HL-60/S4 (cell line): ENCODE data around the gene TFB1M.
"Not testable (repeated sequence)": the region's sequence is repeated elsewhere in the genome, so short reads cannot be mapped to it uniquely, and the experiment has no call there.

Source experiments
- in situ Hi-C: fragments of 300-500 bp; cut with MboI; formaldehyde crosslinking; loops from 2 replicates; pipeline ENCODE4 v1.14.3; 2022; ENCODE audit warnings: low sequenced_read_pairs

TFB1M gene

GRCh38 chr6:155306958-155307357, 7.3 kb downstream of the TFB1M start:
- in situ Hi-C loops, result no loop called here

- in situ Hi-C loops, result no loop called here
These were observed 10.9 kb downstream of the TFB1M start for GRCh38 chr6:155303361-155303870.

- in situ Hi-C loops, result no loop called here
These were observed 12.4 kb downstream of the TFB1M start for GRCh38 chr6:155301867-155302266.

- in situ Hi-C loops, result no loop called here
These were observed 16.6 kb downstream of the TFB1M start for GRCh38 chr6:155297669-155298068.

- in situ Hi-C loops, result no loop called here
These were observed 21.6 kb downstream of the TFB1M start for GRCh38 chr6:155292711-155293110.

GRCh38 chr6:155291291-155291690, 23.0 kb downstream of the TFB1M start:
- in situ Hi-C loops, result no loop called here

- in situ Hi-C loops, result no loop called here
These were observed 23.8 kb downstream of the TFB1M start for GRCh38 chr6:155290491-155290890.

GRCh38 chr6:155287762-155288161, 26.5 kb downstream of the TFB1M start:
- in situ Hi-C loops, result no loop called here

GRCh38 chr6:155284775-155285174, 29.5 kb downstream of the TFB1M start:
- in situ Hi-C loops, result no loop called here

- in situ Hi-C loops, result no loop called here
These were observed 35.8 kb downstream of the TFB1M start for GRCh38 chr6:155278319-155279049.

GRCh38 chr6:155276638-155277037, 37.6 kb downstream of the TFB1M start:
- in situ Hi-C loops, result no loop called here

- in situ Hi-C loops, result no loop called here
These were observed 38.3 kb downstream of the TFB1M start for GRCh38 chr6:155275808-155276480.

- in situ Hi-C loops, result no loop called here
These were observed 39.8 kb downstream of the TFB1M start for GRCh38 chr6:155274533-155274932.

GRCh38 chr6:155274106-155274505, 40.2 kb downstream of the TFB1M start:
- in situ Hi-C loops, result no loop called here

GRCh38 chr6:155273431-155273830, 40.9 kb downstream of the TFB1M start:
- in situ Hi-C loops, result no loop called here

GRCh38 chr6:155272353-155273232, 41.7 kb downstream of the TFB1M start:
- in situ Hi-C loops, result no loop called here

- in situ Hi-C loops, result no loop called here
These were observed 43.1 kb downstream of the TFB1M start for GRCh38 chr6:155271145-155271544.

GRCh38 chr6:155270561-155271091, 43.7 kb downstream of the TFB1M start:
- in situ Hi-C loops, result no loop called here

GRCh38 chr6:155269765-155270164, 44.5 kb downstream of the TFB1M start:
- in situ Hi-C loops, result no loop called here

- in situ Hi-C loops, result not testable (repeated sequence)
These were observed 46.0 kb downstream of the TFB1M start for GRCh38 chr6:155268088-155268867.
